PFSK-1 (cell line): ENCODE data around the gene ACIN1.

Source experiments
- FOXP2 ChIP-seq: optimal IDR thresholded peaks from 2 replicates; pipeline ENCODE3; 2011; ENCODE audit warnings: borderline replicate concordance, control low read depth, inconsistent platforms; ENCODE audit not compliant: insufficient read depth; ENCODE audit errors: extremely low read length, extremely low read depth
- POLR2AphosphoS5 ChIP-seq: IDR thresholded peaks from 2 replicates; pipeline ENCODE4 v1.6.1; 2012; ENCODE audit warnings: low read depth, mild to moderate bottlenecking, control low read depth, low read length, moderate library complexity
- REST ChIP-seq, 2 experiments: IDR thresholded peaks; 2 replicates each; pipeline versions ENCODE4 v1.6.1 to v1.8.0; 2011 to 2012; ENCODE audit warnings: low read depth in 2 of 2, low read length in 2 of 2, control low read depth in 1 of 2, inconsistent platforms in 1 of 2, mild to moderate bottlenecking in 1 of 2, moderate library complexity in 1 of 2; ENCODE audit not compliant: insufficient read depth in 1 of 2
- SIN3A ChIP-seq: IDR thresholded peaks from 2 replicates; pipeline ENCODE4 v1.6.1; 2012; ENCODE audit warnings: mild to moderate bottlenecking, low read length, moderate library complexity, borderline replicate concordance; ENCODE audit not compliant: insufficient read depth
- TAF1 ChIP-seq: IDR thresholded peaks from 2 replicates; pipeline ENCODE4 v1.6.1; 2012; ENCODE audit warnings: low read length, control low read depth, borderline replicate concordance; ENCODE audit not compliant: insufficient read depth

ACIN1 gene

DNA sequence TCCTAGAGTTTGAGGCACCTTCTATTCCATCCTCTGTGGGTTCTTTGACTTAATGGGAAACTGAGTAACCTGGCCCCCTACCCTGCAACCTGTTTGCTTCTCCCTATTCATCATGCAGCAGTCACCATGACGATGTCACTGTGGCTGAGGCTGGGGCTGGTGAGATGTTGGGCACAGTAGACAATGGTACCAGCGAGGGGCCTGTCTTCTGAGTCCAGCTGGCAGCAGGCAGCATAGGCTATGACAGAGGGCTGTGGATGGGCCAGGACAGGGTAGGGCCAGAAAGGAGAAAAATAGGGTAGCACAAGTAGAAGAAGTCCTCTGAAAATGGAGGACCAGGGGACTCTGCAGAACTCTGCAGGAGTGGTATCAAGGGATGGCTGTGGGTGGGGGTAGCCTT lies 7.9 kb upstream of the ACIN1 start:
- no peak for TF ChIP-seq FOXP2
- no peak for TF ChIP-seq POLR2AphosphoS5
- no peak for TF ChIP-seq REST (IDR thresholded peaks at IDR 0.05; ENCODE audit: insufficient read depth in 1 of 2, low read depth in 2 of 2, low read length in 2 of 2)
- TF ChIP-seq TAF1, result no peak
- TF ChIP-seq SIN3A, result no peak

- TF ChIP-seq FOXP2, result no peak
- TF ChIP-seq TAF1, result no peak
- TF ChIP-seq REST (IDR thresholded peaks at IDR 0.05; ENCODE audit: insufficient read depth in 1 of 2, low read depth in 2 of 2, low read length in 2 of 2), result no peak
- TF ChIP-seq POLR2AphosphoS5, result no peak
- TF ChIP-seq SIN3A, result no peak
Measured at GRCh38 chr14:23101986-23102625, 7.2 kb upstream of the ACIN1 start.

DNA sequence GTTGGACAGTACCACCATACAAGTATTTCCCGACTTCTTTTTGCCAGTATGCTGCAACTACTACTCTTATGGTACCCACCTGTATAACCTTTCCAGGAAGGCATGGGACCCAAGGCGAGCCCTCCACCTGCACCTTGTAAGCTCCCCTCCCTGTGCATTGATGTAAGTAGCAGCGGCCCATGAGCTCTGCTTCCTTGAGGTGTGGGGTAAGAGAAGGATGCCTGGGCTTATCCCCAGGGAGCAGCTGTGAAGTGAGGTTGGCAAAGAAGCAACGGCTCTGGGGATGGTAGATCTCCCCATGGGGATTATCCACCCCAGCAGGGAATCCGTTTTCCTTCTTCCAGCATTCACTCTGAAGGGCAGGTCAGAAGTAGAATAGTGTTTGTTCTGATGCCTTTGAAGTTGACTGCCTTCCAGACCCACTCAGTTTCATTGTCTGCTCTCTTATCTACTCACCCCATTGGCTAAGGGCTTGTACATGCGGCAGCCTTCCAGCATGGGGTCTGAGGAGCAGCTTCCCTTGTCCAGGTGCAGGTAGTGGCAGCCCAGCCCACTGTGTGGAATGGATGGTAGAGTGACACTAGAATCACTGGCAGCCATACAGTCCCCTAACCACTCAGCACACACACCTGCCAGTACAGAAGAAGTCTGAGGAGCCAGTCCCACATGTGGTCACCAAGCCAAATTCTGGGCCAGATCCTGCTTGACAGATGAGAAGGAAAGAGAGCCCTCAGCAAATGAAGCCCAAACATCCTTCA lies 6.5 kb upstream of the ACIN1 start:
- TF ChIP-seq POLR2AphosphoS5 (no peak), TAF1 (no peak), SIN3A (no peak), FOXP2 (no peak), REST (IDR thresholded peaks at IDR 0.05; ENCODE audit: insufficient read depth in 1 of 2, low read depth in 2 of 2, low read length in 2 of 2) (no peak)

DNA sequence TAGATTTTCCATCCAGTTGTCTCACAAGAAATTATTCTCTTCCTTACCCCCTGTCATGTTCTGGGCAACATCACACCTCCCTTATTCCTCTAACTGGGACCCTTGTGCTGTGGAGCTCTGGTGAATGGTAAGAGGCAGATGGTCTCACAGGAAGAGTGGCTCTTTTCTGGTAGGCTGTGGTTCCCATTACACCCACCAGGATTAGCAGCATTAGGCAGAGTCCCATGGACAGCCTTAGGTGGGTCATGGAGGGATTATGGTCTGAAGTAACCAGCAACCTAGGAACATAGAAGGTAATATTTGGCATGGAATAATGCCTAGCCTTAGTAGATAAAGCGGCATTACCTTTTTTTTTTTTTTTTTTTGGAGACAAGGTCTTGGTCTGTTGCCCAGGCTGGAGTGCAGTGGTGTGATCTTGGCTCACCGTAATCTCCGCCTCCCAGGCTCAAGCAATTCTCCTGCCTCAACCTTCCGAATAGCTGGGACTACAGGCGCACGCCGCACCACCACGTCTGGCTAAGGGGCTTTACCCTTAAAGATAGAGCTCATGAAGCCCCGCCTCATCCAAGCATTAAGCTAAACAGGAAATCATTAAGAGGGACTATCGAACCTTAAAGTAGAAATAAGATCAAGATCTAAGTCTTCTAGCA lies 4.4 kb upstream of the ACIN1 start:
- TF ChIP-seq FOXP2 (no peak), REST (IDR thresholded peaks at IDR 0.05; ENCODE audit: insufficient read depth in 1 of 2, low read depth in 2 of 2, low read length in 2 of 2) (no peak), TAF1 (no peak), SIN3A (no peak), POLR2AphosphoS5 (no peak)
